Heart left ventricle (tissue), 13 donors: Measurements from ENCODE around the gene KLK5.

Experiments used
- CTCF ChIP-seq, 12 donors: fragments of 200-600 bp; sonication (generic) in 4 of 12; IDR thresholded peaks; one replicate each; pipeline versions ENCODE4 v1.5.0 to v1.8.0; 2018 to 2022; ENCODE audit warnings: antibody characterized with exemption in 12 of 12, mild to moderate bottlenecking in 5 of 12
- POLR2A ChIP-seq, 2 donors: fragments of 450-650 bp; IDR thresholded peaks; one replicate each; pipeline ENCODE4 v1.6.1; 2017; ENCODE audit warnings: antibody characterized with exemption in 2 of 2, mild to moderate bottlenecking in 2 of 2, moderate library complexity in 2 of 2
- donor health status: ischemic (EF 13 %, LVEDD 7.1; RV severe dilation, severe dysfunction).
- donor health status: DM: no; HTN: yes; CAD: no.
- donor health status: DM: no; HTN: no; CAD: no.
- donor health status: ischemic (EF 25% LVEDD 6.9; RV normal size, moderate dysfunction).
- donor health status: ischemic (EF 25% LVEDD 5.7; RV mildly dilated, moderate dysfunction).
- donor health status: ischemic (EF 35%, LVEDD 5.7; RV mildly dilated, moderate dysfunction).
- donor health status: nonischemic (EF 11% LVEDD 7.7; RV severe dilation, severe dysfunction).
- donor health status: DM: yes; HTN: yes; CAD: no.
- donor health status: PGD.
- donor health status: ischemic (EF 29% LVEDD 5.4; RV normal size, mild dysfunction).
- donor health status: nonischemic (EF 23%, LVEDD 6.1; RV moderate dilation, normal function).

GRCh38 chr19:50977626-50978025 is 24.8 kb upstream of the KLK5 start:
- no peak for TF ChIP-seq CTCF (IDR thresholded peaks at IDR 0.05)
- TF ChIP-seq POLR2A (IDR thresholded peaks at IDR 0.05), result no peak
